HCT116 (cell line): ENCODE data around the gene DIPK1B. TPM values are rescaled to one million over a fixed set of nuclear protein-coding genes. Genes with fewer than 3 reads are reported as not detected.

Experiments used
- ATAC-seq: fragments of 200-7000 bp; cut with Tn5 transposase; 2 replicates; pipeline ENCODE4 v1.9.1; 2020; ENCODE audit warnings: mild to moderate bottlenecking, moderate library complexity
- BruUV-seq: library from RNA; stranded (reverse); fragments of 400-500 nt; replicated peaks from 2 replicates; lab custom pipeline; 2021; lab: Mats Ljungman, UMichigan
- CTCF ChIA-PET: fragments of 300-600 bp; sonication (Branson Sonifier 250); formaldehyde crosslinking; loops from one replicate; lab custom pipeline; 2021; ENCODE audit warnings: antibody characterized with exemption; lab: Charles Lee
- POLR2A ChIA-PET: fragments of 300-600, 350-600 bp; sonication (Branson Sonifier 250); formaldehyde crosslinking; loops from one replicate; lab custom pipeline; 2021; ENCODE audit warnings: antibody characterized with exemption; lab: Charles Lee
- RAD21 ChIA-PET, 2 experiments: fragments of 300-600 bp; sonication (Branson Sonifier 250); formaldehyde crosslinking; loops; one replicate each; lab custom pipeline; 2023; ENCODE audit warnings: low total read pairs in 2 of 2; ENCODE audit not compliant: uncharacterized antibody in 2 of 2, unreplicated experiment in 2 of 2, low non-redundant PET in 1 of 2; lab: Charles Lee
- DNase-seq: peaks from one replicate; pipeline ENCODE4 v3.0.0-alpha.2; 2010; ENCODE audit warnings: low read depth, low spot score
- H2AFZ ChIP-seq: fragments of 200-600 bp; shearing (Covaris generic), sonication (generic); 2 replicates; pipeline ENCODE4 v1.6.1; 2017; ENCODE audit warnings: low read depth, mixed run types, mixed read lengths, antibody characterized with exemption, low read length; ENCODE audit not compliant: poor library complexity, severe bottlenecking
- H3K27ac ChIP-seq: 2 replicates; pipeline ENCODE4 v1.5.1; 2012; ENCODE audit warnings: low read depth, low read length
- H3K27me3 ChIP-seq: fragments of 200-600 bp; sonication (generic); 2 replicates; pipeline ENCODE4 v1.6.1; 2016; ENCODE audit warnings: mixed run types, low read length, mixed read lengths; ENCODE audit not compliant: insufficient read depth
- H3K36me3 ChIP-seq, 2 experiments: fragments of 200-500 bp in 1 of 2; fragments of 200-600 bp in 1 of 2; sonication (Bioruptor generic) in 1 of 2; sonication (generic) in 1 of 2; 2 replicates each; pipeline versions ENCODE4 v1.5.1 to v1.6.1; 2014 to 2016; ENCODE audit warnings: low read length in 2 of 2, inconsistent platforms in 1 of 2, mixed read lengths in 1 of 2, mixed run types in 1 of 2; ENCODE audit not compliant: insufficient read depth in 2 of 2, control insufficient read depth in 1 of 2
- H3K4me1 ChIP-seq, 2 experiments: fragments of 200-600 bp in 1 of 2; sonication (generic) in 1 of 2; 2 replicates each; pipeline versions ENCODE4 v1.5.1 to v1.6.1; 2012 to 2017; ENCODE audit warnings: low read length in 2 of 2, inconsistent platforms in 1 of 2, mild to moderate bottlenecking in 1 of 2, mixed read lengths in 1 of 2, mixed run types in 1 of 2, moderate library complexity in 1 of 2; ENCODE audit not compliant: insufficient read depth in 2 of 2, control insufficient read depth in 1 of 2
- H3K4me2 ChIP-seq: fragments of 200-600 bp; sonication (generic); 2 replicates; pipeline ENCODE4 v1.6.1; 2017; ENCODE audit warnings: mixed run types, low read length, mixed read lengths
- H3K4me3 ChIP-seq, 2 experiments: fragments of 200-600 bp in 1 of 2; sonication (generic) in 1 of 2; replicated peaks in 1 of 2; 2 replicates each; pipeline ENCODE4 v1.5.1; 2011 to 2016; ENCODE audit warnings: low read length in 2 of 2, control low read depth in 1 of 2, low read depth in 1 of 2, mild to moderate bottlenecking in 1 of 2, mixed read lengths in 1 of 2, mixed run types in 1 of 2
- H3K79me2 ChIP-seq: fragments of 200-600 bp; sonication (generic); 2 replicates; pipeline ENCODE4 v1.6.1; 2017; ENCODE audit warnings: mild to moderate bottlenecking, mixed run types, low read length, moderate library complexity, mixed read lengths; ENCODE audit not compliant: insufficient read depth
- H3K9ac ChIP-seq: fragments of 200-600 bp; sonication (generic); 2 replicates; pipeline ENCODE4 v1.6.1; 2016; ENCODE audit warnings: low read length, mixed read lengths
- H3K9me2 ChIP-seq: fragments of 200-600 bp; sonication (generic), shearing (Covaris generic); 2 replicates; pipeline ENCODE4 v1.6.1; 2017; ENCODE audit warnings: mixed run types, mild to moderate bottlenecking, moderate library complexity; ENCODE audit not compliant: insufficient read depth
- H3K9me3 ChIP-seq, 2 experiments: fragments of 200-500 bp in 1 of 2; fragments of 200-600 bp in 1 of 2; sonication (Bioruptor generic) in 1 of 2; sonication (generic) in 1 of 2; 2 replicates each; pipeline ENCODE4 v1.6.1; 2014 to 2017; ENCODE audit warnings: low read length in 2 of 2, mixed read lengths in 2 of 2, inconsistent platforms in 1 of 2, low read depth in 1 of 2, mild to moderate bottlenecking in 1 of 2, mixed run types in 1 of 2, moderate library complexity in 1 of 2; ENCODE audit not compliant: control insufficient read depth in 1 of 2, insufficient read depth in 1 of 2
- H4K20me1 ChIP-seq: fragments of 200-600 bp; sonication (generic), shearing (Covaris generic); 2 replicates; pipeline ENCODE4 v1.6.1; 2017; ENCODE audit warnings: mixed run types, mild to moderate bottlenecking, moderate library complexity; ENCODE audit not compliant: insufficient read depth
- EZH2phosphoT487 ChIP-seq: fragments of 200-600 bp; IDR thresholded peaks from 2 replicates; pipeline ENCODE4 v1.6.1; 2018; ENCODE audit warnings: antibody characterized with exemption, borderline replicate concordance
- RAD21 ChIP-seq: IDR thresholded peaks from 2 replicates; pipeline ENCODE4 v1.6.1; 2012; ENCODE audit warnings: low read depth, mild to moderate bottlenecking
- SRF ChIP-seq: IDR thresholded peaks from 2 replicates; pipeline ENCODE4 v1.6.1; 2012; ENCODE audit warnings: low read depth
- ZNF274 ChIP-seq: fragments of 200-500 bp; sonication (Bioruptor generic); IDR thresholded peaks from 2 replicates; pipeline ENCODE4 v1.6.1; 2014; ENCODE audit warnings: mild to moderate bottlenecking, low read depth, low read length, inconsistent platforms
- intact Hi-C: fragments of 100-400 bp; cut with micrococcal nuclease; formaldehyde crosslinking; loops from 2 replicates; pipeline ENCODE4 v1.10.0; 2022
- total RNA-seq: library from RNA; stranded (reverse); gene quantifications from one replicate; pipeline ENCODE4 v1.2.1, GENCODE V29; 2021; ENCODE audit not compliant: unreplicated experiment
- TF ChIP-seq, protein P1 (sequence below): IDR thresholded peaks from 2 replicates; pipeline ENCODE4 v1.6.1; 2012
- TF ChIP-seq, protein P2 (sequence below): IDR thresholded peaks from 2 replicates; pipeline ENCODE4 v1.6.1; 2011; ENCODE audit warnings: mild to moderate bottlenecking, low read length, moderate library complexity; ENCODE audit not compliant: insufficient replicate concordance; ENCODE audit errors: extremely low read depth
- TF ChIP-seq, protein P3 (sequence below): IDR thresholded peaks from 2 replicates; pipeline ENCODE4 v1.6.1; 2012

The DIPK1B gene
- total RNA-seq, 1 experiment from 2014 or later: 15.6 TPM

DNA sequence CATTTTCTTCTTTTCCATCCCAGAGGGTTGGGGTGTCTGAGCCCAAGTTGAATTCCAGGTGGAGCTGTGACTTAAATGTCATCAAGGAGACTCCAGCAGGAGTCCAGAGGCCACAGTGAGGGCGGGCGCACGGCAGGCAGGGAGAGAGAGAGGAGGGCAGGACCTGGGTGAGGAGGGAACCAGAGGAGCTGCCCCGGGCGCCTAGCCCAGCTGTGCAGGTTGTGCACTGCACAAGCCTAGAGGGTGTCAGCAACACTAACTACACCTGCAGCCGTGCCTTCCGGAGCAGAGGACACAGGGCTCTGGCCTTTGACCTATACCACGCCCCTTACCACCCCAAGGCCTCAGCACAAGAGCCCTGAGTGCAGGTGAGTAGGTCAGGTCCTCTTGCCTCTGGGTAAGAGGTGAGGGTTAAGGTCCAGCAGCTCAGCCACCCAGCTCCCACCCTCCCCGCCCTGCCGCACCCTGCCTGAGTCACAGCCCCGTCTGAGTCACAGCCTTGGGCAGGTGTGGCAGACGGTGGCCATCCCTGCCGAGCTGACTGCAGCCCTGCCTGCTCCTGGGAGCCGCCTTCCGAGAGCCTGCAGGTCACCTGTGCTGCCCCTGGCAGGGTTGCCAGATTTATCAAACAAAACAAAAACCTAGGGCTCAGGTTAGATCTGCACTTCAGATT lies 18.7 kb upstream of the DIPK1B start:
- Histone ChIP-seq H3K9ac (peak overlapping the region; percentile 74), H3K4me1 (peaks cover 50 to 77% of the 10 kb centered on the region in 2 experiments), H2AFZ (peak overlapping the region; percentile 64), H3K4me3 (peak overlapping the region; percentile 31 to 58), H4K20me1 (no peaks in the 10 kb centered on the region), H3K9me3 (no peaks in the 10 kb centered on the region)
- ChIA-PET CTCF (interaction anchor here (0.6 to 1.4 kb wide), 15 partner anchors 10 to 336 kb away, joined by 3 to 11 read pairs (median 3); no protein-coding TSS in a partner anchor), RAD21 (interaction anchor here (0.7 to 1.0 kb wide), 5 partner anchors 36 to 209 kb away, joined by 3 to 4 read pairs (median 3); partner anchors contain the start of gene LCN8 (in 1 of the 2))
- intact Hi-C loops: loop anchor here (2.0 kb wide), 2 partner anchors 49 to 209 kb away; no protein-coding TSS in a partner anchor
- DNase-seq: peak; percentile 76
- TF ChIP-seq ZNF274 (no peak), SRF (no peak), EZH2phosphoT487 (no peak), RAD21 (no peak)
- TF ChIP-seq, protein P1, sequence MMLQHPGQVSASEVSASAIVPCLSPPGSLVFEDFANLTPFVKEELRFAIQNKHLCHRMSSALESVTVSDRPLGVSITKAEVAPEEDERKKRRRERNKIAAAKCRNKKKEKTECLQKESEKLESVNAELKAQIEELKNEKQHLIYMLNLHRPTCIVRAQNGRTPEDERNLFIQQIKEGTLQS: no peak
- TF ChIP-seq, protein P2, sequence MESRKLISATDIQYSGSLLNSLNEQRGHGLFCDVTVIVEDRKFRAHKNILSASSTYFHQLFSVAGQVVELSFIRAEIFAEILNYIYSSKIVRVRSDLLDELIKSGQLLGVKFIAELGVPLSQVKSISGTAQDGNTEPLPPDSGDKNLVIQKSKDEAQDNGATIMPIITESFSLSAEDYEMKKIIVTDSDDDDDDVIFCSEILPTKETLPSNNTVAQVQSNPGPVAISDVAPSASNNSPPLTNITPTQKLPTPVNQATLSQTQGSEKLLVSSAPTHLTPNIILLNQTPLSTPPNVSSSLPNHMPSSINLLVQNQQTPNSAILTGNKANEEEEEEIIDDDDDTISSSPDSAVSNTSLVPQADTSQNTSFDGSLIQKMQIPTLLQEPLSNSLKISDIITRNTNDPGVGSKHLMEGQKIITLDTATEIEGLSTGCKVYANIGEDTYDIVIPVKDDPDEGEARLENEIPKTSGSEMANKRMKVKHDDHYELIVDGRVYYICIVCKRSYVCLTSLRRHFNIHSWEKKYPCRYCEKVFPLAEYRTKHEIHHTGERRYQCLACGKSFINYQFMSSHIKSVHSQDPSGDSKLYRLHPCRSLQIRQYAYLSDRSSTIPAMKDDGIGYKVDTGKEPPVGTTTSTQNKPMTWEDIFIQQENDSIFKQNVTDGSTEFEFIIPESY: peak; percentile 11
- TF ChIP-seq, protein P3, sequence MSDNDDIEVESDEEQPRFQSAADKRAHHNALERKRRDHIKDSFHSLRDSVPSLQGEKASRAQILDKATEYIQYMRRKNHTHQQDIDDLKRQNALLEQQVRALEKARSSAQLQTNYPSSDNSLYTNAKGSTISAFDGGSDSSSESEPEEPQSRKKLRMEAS: no peak
- TF ChIP-seq, all 23 proteins: peak for 1
- H3K27me3 ChIP-seq: no peaks in the 10 kb centered on the region
- peak; percentile 88 for ATAC-seq
- POLR2A ChIA-PET: interaction anchor here (0.6 to 1.1 kb wide), 4 partner anchors 19 to 116 kb away, joined by 3 to 6 read pairs (median 4); no protein-coding TSS in a partner anchor
- H3K36me3 ChIP-seq: no peaks in the 10 kb centered on the region
- H3K9me2 ChIP-seq: no peaks in the 10 kb centered on the region
- no peaks in the 10 kb centered on the region for H3K79me2 ChIP-seq
- peak overlapping the region; percentile 98 for H3K4me2 ChIP-seq
- peak overlapping the region; percentile 92 for H3K27ac ChIP-seq
- BruUV-seq: no TSS peak
